Measurements from ENCODE around the gene PARD6B.
A peak's percentile ranks its signal among the peaks of the same experiment; 100 is the strongest.

- peak; percentile 73; the same call in 1 of the 2 replicates for TF ChIP-seq POLR2A (IDR thresholded peaks at IDR 0.05; ENCODE audit: low read depth, low read length)
- no peak for TF ChIP-seq TAF1 (IDR thresholded peaks at IDR 0.05; ENCODE audit: borderline replicate concordance, low read depth, low read length)
Observed at GRCh38 chr20:50794846-50795634, 63.7 kb downstream of the PARD6B start, which contains the start of gene BCAS4.

All from GM12892 (cell line).